Dedifferentiated amniotic fluid mesenchymal stem cell (primary cell): Measurements from ENCODE around the gene PPP1R13B.
"Not testable (repeated sequence)": the region's sequence is repeated elsewhere in the genome, so short reads cannot be mapped to it uniquely, and the experiment has no call there.

Experiments
- DNase-seq: peaks from one replicate; pipeline ENCODE4 v3.0.0-alpha.2; 2016; ENCODE audit errors: extremely low spot score

Gene PPP1R13B

GRCh38 chr14:103832046-103832445, 15.3 kb downstream of the PPP1R13B start:
- DNase-seq, result no peak

DNA sequence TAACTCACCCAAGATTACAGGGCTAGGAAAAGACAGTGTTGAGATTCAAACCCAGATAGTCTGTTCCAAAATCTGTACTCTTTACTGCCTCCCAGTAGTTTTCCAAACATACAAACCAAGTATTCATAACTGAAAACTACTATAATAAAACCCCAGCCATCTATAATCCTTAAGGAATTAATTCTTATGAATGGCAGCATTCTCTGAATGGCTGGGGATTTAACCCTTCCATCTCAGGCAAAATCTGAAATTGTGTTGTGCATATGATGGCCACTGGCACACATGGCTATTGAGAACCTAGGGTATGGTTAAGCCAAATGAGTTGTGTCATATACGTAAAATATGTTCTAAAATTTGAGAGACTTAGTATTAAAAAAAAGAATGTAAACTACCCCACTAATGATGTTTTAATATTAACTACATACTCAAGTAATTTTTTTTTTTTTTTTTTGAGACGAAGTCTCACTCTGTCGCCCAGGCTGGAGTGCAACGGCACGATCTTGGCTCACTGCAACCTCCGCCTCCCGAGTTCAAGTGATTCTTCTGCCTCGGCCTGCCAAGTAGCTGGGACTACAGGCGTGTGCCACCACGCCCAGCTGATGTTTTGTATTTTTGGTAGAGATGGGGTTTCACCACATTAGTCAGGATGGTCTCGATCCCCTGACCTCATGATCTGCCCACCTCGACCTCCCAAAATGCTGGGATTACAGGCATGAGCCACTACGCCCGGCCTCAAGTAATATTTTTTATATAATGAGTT, 16.7 kb downstream of the PPP1R13B start:
- DNase-seq, result no peak

DNA sequence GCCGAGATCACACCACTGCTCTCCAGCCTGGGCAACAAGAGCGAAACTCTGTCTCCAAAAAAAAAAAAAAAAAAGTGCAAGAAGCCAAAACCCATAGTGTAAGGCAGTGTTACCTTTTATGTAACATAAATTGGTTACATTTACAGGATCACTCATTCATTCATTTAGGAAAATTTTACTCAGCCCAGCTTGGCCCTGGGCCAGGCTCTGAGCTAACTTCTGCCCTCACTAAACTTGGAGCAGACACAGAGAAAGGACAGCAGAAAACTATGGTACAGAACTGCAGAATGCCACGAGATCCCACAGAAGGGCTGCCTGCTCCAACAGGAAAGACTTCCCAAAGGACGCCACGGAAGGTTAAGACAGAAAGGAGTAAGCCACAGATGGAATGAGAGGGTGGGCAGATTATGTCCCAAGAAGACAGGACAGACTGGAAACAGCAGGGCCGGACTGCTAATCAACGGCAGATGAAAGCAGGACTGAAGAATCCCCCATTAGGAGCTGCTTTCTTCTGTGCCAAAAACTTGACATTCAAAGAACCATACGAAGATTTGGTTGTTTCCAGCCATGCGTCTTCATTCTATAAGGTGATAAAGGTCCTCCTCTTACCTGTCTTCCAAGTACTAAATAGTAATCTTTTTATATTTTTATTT, 18.9 kb downstream of the PPP1R13B start:
- DNase-seq, result no peak

- DNase-seq, result no peak
These were observed 22.3 kb downstream of the PPP1R13B start for GRCh38 chr14:103825101-103825500.

- DNase-seq, result no peak
These were observed 26.5 kb downstream of the PPP1R13B start for GRCh38 chr14:103820908-103821307.

GRCh38 chr14:103820382-103820781, 27.0 kb downstream of the PPP1R13B start:
- DNase-seq, result no peak

- DNase-seq, result no peak
These were observed 27.7 kb downstream of the PPP1R13B start for GRCh38 chr14:103819503-103820307.

- no peak for DNase-seq
These were observed 28.5 kb downstream of the PPP1R13B start for GRCh38 chr14:103818870-103819269.

GRCh38 chr14:103818422-103818821, 29.0 kb downstream of the PPP1R13B start:
- no peak for DNase-seq

GRCh38 chr14:103817595-103817994, 29.8 kb downstream of the PPP1R13B start:
- no peak for DNase-seq

- DNase-seq, result no peak
These were observed 30.4 kb downstream of the PPP1R13B start for GRCh38 chr14:103816991-103817390.

DNA sequence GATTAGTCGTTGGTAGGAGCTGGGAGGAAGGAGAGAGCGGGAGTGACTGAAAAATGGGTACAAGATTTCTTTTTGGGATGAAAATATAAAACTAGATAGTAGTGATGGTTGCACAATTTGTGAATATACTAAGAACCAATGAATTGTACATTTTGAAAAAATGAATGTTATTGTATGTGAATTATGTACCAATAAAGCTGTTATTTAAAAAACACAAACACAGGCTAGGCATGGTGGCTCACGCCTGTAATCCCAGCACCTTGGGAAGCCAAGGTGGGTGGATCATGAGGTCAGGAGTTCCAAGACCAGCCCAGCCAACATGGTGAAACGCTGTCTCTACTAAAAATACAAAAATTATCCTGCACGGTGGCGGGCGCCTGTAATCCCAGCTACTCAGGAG, 32.1 kb downstream of the PPP1R13B start:
- no peak for DNase-seq

- no peak for DNase-seq
These were observed 36.2 kb downstream of the PPP1R13B start for GRCh38 chr14:103811189-103811588.

DNA sequence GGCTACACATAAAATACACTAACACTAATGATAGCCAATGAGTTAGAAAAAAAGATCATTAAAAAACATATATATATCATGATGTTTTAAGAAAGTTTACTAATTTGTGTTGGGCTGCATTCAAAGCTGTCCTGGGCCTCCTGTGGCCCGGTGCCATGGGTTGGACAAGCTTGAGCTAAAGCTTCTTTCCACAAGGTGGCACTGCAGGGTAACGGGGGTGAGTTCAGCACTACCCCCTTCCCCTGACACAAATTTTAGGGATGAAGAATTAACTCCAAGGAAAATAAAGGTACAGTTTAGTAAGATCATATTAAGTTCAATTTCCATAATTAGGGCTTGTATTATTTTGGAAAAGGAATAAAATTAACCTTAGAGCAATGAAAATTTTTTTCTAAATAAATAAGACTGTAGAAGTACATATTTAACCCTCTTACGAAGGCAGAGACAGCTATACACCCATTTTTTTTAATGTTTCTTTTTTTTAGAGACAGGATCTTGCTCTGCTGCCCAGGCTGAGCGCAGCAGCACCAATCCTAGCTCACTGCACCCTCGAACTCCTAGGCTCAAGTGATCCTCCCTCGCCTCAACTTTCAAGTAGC, 38.9 kb downstream of the PPP1R13B start:
- peak; percentile 74 for DNase-seq

DNA sequence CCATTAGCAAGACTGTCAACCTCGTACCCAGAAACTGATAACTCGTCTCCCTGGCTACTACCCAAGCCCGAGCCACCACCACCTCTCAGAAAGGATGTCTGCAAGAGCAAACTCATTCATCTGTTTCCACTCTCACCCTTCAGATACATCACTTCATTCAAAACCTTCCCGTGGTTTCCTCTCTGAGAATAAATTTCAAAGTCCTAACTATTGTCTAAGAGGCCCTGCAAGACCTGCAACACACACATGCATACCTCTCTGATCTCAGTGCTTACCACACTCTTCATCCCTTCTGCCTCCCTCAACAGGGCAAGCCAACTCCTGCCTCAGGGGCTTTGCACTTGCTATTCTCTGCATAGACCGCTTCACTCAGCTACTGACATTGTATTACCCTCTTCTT, 40.6 kb downstream of the PPP1R13B start:
- DNase-seq, result no peak

GRCh38 chr14:103805708-103806107, 41.7 kb downstream of the PPP1R13B start:
- DNase-seq, result no peak

DNA sequence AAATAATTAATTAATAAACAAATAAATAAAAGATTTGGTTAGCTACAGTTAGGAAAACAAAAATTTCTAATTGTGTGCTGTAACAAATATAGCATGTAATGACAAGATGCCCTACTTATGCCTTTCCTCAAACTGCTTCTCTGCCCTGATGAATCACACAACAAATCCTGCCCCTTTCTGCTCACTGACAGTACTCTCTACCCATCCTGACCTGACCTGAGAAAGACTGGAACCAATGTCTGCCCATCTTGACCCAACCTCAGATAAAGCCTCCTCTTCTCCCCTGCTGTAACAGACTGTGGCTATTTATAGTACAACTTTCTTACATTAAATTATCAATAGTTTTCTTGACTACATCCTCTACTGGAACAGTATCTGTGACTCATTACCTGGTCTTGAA, 43.7 kb downstream of the PPP1R13B start:
- DNase-seq, result no peak

GRCh38 chr14:103802356-103802755, 45.0 kb downstream of the PPP1R13B start:
- DNase-seq, result no peak

GRCh38 chr14:103801459-103801858, 45.9 kb downstream of the PPP1R13B start:
- DNase-seq, result no peak

DNA sequence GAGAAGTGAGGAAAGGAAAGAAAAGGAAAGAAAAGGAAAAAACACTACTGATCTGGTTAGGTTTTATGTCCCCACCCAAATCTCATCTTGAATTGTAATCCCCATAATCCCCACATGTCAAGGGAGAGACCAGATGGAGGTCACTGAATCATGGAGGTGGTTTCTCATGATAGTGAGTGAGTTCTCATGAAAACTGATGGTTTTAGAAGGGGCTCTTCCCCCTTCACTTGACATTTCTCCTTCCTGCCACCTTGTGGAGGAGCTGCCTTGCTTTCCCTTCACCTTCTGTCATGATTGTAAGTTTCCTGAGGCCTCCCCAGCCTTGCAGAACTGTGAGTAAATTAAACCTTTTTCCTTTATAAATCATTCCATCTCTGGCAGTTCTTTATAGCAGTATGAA, 54.2 kb downstream of the PPP1R13B start:
- DNase-seq, result not testable (repeated sequence)

GRCh38 chr14:103788086-103788485, 59.3 kb downstream of the PPP1R13B start:
- DNase-seq, result no peak

DNA sequence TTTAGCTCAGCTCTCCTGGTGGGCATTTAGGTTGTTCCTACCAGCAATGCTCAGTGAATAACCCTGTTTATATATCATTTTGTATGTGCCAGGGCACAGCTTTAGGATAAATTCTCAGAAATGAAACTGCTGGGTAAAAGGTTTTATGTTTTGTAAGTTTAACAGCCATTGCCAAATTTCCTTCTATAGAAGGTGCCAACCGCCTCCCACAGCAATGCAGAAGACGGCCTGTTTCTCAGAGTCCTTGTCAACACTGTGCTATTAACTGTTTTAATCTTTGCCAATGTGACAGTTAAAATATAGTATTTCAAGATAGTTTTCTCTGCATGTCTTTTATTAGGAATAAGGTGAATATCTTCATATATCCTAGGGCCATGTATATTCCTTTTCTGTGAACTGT, 65.0 kb downstream of the PPP1R13B start:
- no peak for DNase-seq
